GM19099 (cell line): ENCODE measurements around the gene MPC1.

ENCODE experiments used
- POLR2A ChIP-seq: IDR thresholded peaks from 3 replicates; pipeline ENCODE4 v1.6.1; 2011; ENCODE audit warnings: low read depth; ENCODE audit not compliant: insufficient read length; ENCODE audit errors: extremely low read depth

MPC1 gene

GRCh38 chr6:166412156-166412910 lies 29.6 kb upstream of the MPC1 start:
- TF ChIP-seq POLR2A: no peak

- TF ChIP-seq POLR2A: no peak
Observed at GRCh38 chr6:166411721-166412151, 29.0 kb upstream of the MPC1 start.

- no peak for TF ChIP-seq POLR2A
Observed at GRCh38 chr6:166411271-166411670, 28.5 kb upstream of the MPC1 start.

- TF ChIP-seq POLR2A: no peak
Observed at GRCh38 chr6:166410426-166410935, 27.7 kb upstream of the MPC1 start.

DNA sequence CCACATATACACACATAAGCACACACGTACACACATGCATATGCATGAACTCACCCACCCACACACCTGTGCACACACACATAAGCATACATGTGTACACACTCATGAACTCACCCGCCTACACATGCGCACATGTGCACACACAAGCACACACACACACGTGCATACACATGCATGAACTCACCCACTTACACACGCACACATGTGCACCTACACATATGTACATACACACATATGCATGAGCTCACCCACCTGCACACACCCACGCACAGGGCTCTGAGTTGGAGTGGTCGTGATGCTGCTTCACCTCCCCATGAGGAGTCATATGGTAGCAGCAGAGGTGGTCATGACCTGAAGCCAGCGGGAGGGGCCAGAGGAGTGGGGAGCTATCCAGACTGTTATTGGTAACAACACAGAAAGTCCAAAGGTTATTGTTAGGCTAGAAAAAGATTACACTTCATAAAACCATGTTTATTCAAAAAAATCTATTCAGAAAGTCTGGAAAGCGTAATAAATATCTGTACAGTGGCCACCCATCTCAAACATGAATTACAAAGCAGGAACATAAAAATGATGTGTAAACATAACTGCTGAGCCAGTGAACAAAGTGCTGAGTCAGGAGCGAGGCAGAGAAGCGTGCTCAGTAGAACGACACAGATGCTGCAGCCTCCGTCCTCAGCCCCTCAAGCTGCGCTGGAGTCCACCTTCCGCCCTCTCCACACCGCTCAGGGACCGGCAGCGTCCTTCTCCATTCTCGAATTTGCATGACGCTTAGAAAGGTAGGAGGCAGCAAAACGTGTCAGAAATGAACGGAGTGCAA lies 26.4 kb upstream of the MPC1 start:
- no peak for TF ChIP-seq POLR2A

DNA sequence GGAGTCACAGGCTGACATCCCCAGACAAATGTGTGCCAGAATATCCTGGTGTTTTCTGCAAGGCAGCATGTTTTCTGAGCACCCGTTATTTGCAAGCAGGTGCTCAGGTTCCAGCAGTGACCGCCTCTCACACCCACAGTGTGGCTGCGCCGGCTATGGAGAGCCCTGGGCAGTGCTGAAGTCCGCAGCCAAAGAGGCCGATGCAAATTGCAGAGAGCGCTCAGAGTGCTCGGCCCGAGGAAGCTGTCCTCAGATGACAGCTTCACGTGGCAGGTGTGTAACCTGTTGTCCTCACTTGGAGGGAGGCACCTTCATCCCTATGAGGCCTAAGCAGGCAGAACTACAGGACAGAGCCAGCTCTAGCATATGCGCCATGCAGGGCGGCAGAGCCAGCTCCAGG lies 23.5 kb upstream of the MPC1 start:
- no peak for TF ChIP-seq POLR2A

DNA sequence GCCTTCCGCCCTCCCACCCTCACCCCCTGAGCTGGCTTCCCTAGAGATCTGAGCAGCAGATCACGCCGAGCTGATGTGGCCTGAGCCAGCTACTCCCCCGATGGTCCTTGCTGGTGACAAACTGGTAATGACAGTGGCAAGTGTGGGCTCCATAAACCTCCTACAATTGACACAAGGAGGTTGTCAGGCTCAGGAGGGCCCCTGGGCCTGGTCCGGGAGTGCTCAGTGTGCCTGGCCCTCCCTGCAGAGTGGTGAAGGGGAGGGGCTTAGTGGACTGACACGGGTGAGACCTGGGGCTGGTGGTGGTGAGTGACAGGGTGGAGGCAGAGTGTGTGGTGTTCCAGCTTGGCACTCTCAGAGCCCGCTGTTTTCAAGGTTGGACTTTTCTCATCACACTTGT lies 22.6 kb upstream of the MPC1 start:
- no peak for TF ChIP-seq POLR2A

DNA sequence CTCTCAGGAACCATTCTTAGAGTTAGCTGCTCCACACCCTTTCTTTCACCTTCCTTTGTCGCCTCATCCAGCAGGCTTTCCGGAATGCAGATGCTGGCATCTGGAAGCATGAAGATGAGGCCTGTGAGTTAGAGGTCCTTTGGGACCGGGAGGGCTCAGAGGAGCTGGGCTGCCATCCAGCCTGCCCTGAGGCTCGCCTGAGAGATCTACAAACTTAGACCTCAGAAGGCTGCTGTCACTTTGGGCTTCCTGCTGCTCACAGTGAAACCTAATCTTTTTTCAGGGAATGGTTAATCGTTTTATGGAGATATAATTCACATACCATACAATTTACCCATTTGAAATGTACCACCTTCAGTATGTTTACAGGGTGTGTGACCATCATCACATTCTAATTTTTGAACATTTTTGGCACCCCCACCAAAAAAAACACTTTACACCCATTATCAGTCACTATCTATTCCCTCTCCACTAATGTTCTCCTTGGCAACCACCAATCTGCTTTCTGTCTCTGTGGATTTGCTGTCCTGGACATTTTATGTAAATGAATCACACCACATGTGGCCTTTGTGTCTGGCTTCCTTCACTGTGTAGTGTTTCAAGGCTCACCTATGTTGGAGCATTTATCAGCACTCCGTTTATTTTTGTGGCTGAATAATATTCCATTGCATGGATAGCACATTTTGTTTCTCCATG lies 20.0 kb upstream of the MPC1 start:
- no peak for TF ChIP-seq POLR2A

DNA sequence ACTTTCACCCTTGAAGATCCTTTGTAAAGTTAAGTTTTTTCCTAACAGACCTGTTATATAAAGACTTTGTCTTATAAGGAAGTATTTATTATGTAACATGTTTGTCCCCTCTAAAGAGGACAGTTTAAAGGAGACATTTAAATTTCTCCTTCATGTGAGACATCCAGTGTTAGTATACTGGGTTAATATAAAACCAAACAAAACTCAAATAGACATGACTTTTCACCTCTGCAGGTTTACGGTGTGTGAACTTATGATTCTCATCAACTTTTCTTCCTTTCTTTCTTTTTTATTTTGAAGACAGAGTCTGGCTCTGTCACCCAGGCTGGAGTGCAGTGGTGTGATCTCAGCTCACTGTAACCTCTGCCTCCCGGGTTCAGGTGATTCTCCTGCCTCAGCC lies 17.4 kb upstream of the MPC1 start:
- no peak for TF ChIP-seq POLR2A

GRCh38 chr6:166398348-166398747 lies 15.6 kb upstream of the MPC1 start:
- no peak for TF ChIP-seq POLR2A

- TF ChIP-seq POLR2A: no peak
Observed at GRCh38 chr6:166397849-166398248, 15.1 kb upstream of the MPC1 start.

- TF ChIP-seq POLR2A: no peak
Observed at GRCh38 chr6:166395778-166396177, 13.0 kb upstream of the MPC1 start.

DNA sequence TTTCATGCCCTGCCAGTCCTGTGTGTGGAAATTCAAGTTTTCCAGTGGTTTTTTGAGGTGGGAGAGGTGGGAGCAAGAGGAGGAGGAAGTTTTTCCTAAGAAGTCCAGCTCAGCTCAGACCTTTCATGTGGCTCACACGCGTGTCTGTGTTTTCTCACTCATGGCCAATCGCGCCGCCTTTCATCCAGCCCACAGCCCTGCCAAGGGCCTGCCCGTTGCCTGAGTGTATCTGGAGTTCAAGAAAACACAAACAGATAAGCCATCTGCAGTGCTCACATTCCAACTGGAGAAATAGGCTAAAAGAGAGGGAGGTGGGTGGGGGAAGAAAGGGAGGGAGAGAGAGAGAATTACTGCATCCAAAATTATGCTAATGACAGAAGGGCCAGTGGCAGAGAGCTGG lies 12.6 kb upstream of the MPC1 start:
- no peak for TF ChIP-seq POLR2A

- TF ChIP-seq POLR2A: no peak
Observed at GRCh38 chr6:166394036-166394892, 11.5 kb upstream of the MPC1 start.

- no peak for TF ChIP-seq POLR2A
Observed at GRCh38 chr6:166393535-166393823, 10.7 kb upstream of the MPC1 start.

DNA sequence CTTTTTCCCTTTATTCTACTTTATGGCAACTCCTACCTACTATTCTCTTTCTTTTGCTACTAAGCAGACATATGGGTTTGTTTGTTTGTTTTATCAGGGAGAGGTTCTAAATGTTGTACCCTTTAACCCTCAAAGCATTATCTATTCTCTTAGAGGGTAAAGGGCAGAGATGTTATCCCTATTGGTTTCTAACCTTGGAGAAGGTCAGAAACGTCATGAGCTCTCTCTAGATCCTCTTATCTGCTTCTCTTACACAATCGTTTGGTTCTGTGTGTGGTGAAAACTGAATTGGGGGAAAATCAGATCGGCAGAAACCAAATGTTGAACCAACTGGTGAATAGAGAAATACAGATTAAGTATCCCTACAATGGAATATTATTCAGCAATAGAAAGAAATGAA lies 6.4 kb upstream of the MPC1 start:
- no peak for TF ChIP-seq POLR2A
